Central memory CD8-positive, alpha-beta T cell (primary cell): Measurements from ENCODE around the gene TPRG1L.
"Not testable (repeated sequence)": the region's sequence is repeated elsewhere in the genome, so short reads cannot be mapped to it uniquely, and the experiment has no call there.

Experiments
- ATAC-seq: fragments of 150-1000 bp; cut with Tn5 transposase; replicated peaks from 2 replicates; pipeline ENCODE4 v1.10.0; 2022; ENCODE audit warnings: mild to moderate bottlenecking, moderate FRiP score, moderate number of reproducible peaks; ENCODE audit not compliant: poor library complexity, severe bottlenecking; ENCODE audit errors: extremely low read depth
- DNase-seq, 2 donors: peaks; one replicate each; pipeline ENCODE4 v3.0.0; 2021; ENCODE audit warnings: low spot score in 2 of 2
- H3K27ac Mint-ChIP-seq: one replicate; pipeline ENCODE4 v1.8.0; 2022; ENCODE audit warnings: low read depth, mild to moderate bottlenecking, moderate library complexity, mixed read lengths
- H3K27me3 Mint-ChIP-seq: one replicate; pipeline ENCODE4 v1.8.0; 2022; ENCODE audit warnings: mixed read lengths
- H3K36me3 Mint-ChIP-seq: one replicate; pipeline ENCODE4 v1.8.0; 2022; ENCODE audit warnings: mild to moderate bottlenecking, moderate library complexity, mixed read lengths; ENCODE audit not compliant: insufficient read depth
- H3K4me1 Mint-ChIP-seq: one replicate; pipeline ENCODE4 v1.8.0; 2022; ENCODE audit warnings: mixed read lengths
- H3K4me3 Mint-ChIP-seq: one replicate; pipeline ENCODE4 v1.8.0; 2022; ENCODE audit warnings: mild to moderate bottlenecking, moderate library complexity, mixed read lengths
- H3K9me3 Mint-ChIP-seq: one replicate; pipeline ENCODE4 v1.8.0; 2022; ENCODE audit warnings: mixed read lengths

Gene TPRG1L

DNA sequence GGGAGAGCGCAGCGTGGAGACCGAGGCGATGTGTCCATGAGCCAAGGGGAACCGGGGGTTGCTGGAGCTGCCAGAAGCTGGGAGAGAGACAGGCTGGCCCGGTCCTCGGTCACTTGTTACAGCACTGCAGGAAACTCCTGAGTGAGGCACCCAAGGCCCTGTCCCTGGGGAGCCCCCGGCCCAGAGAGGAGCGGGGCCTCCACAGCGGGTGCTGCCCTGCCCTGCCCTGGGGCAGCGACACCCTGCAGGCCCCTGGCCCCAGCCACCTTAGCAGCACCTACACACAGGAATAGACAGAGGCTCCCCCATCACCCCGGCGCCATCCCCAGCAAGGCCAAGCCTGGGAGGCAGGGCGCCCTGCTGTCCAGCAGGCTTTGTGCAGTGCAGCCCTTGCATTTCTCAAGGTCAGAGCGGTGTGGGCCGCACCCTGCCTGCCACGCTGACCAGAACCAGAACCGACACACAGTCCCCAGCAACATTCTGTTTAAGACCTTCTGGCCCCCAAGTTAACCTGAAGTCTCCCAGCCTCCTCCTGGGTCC, 6.9 kb upstream of the TPRG1L start:
- H3K9me3 Mint-ChIP-seq, result no peaks in the 10 kb centered on the region
- no peak for ATAC-seq
- peaks cover 19% of the 10 kb centered on the region for H3K27me3 Mint-ChIP-seq
- H3K4me3 Mint-ChIP-seq, result no peak overlapping the region
- peaks cover 23% of the 10 kb centered on the region for H3K4me1 Mint-ChIP-seq
- peaks cover 2% of the 10 kb centered on the region for H3K36me3 Mint-ChIP-seq
- H3K27ac Mint-ChIP-seq, result no peak overlapping the region
- no peak for DNase-seq

DNA sequence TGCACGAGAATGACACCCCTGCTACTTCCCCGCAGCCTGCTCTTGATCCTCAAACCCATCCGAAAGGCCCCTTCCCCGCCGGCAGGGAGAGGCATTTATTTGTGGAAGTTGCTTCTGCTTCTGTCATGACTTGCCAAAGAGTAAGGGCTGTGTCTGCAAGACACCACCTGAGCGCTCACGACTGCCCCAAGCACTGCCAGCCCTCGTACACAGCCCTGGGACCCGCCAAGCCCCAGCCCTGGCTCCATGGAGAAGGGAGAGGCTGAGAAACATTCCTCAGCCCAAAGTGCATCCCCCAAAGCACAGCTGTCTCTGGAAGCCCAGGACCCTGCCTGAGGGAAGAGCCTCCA, 6.3 kb upstream of the TPRG1L start:
- no peaks in the 10 kb centered on the region for H3K9me3 Mint-ChIP-seq
- H3K27me3 Mint-ChIP-seq, result peaks cover 19% of the 10 kb centered on the region
- H3K4me1 Mint-ChIP-seq, result peaks cover 29% of the 10 kb centered on the region
- H3K27ac Mint-ChIP-seq, result no peak overlapping the region
- no peak overlapping the region for H3K4me3 Mint-ChIP-seq
- H3K36me3 Mint-ChIP-seq, result no peaks in the 10 kb centered on the region
- no peak for ATAC-seq
- no peak for DNase-seq

DNA sequence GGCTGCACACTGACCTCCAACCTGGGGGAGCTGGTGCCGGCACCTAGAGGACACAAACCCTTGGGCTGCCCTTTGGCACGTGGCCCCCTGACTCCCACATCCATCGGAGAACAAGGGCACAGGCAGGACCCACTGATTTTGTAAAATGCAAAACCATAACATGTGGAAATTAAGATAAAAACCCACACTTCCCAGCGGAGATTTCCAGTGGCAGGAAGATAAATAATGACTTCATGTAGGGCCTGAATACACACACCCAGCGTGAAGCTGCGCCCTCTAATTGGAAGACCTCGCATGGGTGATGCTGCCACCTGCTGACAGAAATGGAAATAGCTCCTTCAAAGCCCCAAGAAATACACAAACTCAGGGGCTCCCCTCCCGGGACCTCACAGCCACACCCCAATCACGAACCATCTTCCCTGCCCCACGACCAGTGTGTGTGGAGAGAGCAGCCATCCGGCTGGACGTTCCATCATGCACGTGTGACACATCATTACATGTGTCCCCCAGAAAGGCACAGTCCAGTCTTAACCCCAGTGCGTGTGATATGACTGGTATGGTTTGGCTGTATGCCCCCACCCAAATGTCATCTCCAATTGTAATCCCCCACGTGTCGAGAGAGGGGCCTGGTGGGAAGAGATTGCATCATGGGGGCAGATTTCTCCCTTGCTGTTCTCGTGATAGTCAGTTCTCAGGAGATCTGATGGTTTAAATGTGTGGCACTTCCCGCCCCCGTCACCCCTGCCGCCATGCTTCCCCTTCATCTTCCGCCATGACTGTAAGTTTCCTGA, 5.7 kb upstream of the TPRG1L start:
- H3K4me3 Mint-ChIP-seq, result no peak overlapping the region
- ATAC-seq, result peak; percentile 85

DNA sequence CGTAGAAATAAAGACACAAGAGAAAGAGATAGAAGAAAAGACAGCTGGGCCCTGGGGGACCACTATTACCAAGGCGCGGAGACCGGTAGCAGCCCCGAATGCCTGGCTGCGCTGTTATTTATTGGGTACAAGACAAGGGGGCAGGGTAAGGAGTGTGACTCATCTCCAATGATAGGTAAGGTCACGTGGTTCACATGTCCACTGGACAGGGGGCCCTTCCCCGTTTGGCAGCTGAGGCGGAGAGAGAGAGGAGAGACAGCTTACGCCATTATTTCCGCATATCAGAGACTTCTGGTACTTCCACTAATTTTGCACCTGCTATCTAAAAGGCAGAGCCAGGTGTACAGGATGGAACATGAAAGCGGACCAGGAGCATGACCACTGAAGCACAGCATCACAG, 4.1 kb upstream of the TPRG1L start:
- H3K4me3 Mint-ChIP-seq, result no peak overlapping the region
- no peaks in the 10 kb centered on the region for H3K27me3 Mint-ChIP-seq
- peaks cover 45% of the 10 kb centered on the region for H3K4me1 Mint-ChIP-seq
- H3K9me3 Mint-ChIP-seq, result no peaks in the 10 kb centered on the region
- H3K27ac Mint-ChIP-seq, result no peak overlapping the region
- DNase-seq (no peak), ATAC-seq (no peak)
- peaks cover 10% of the 10 kb centered on the region for H3K36me3 Mint-ChIP-seq

More for the DNA sequence above, 5.7 kb upstream of the TPRG1L start:
- H3K27me3 Mint-ChIP-seq, result peaks cover 14% of the 10 kb centered on the region
- peaks cover 35% of the 10 kb centered on the region for H3K4me1 Mint-ChIP-seq
- H3K27ac Mint-ChIP-seq, result no peak overlapping the region
- DNase-seq, result peak; percentile 61 to 67
- H3K9me3 Mint-ChIP-seq, result no peaks in the 10 kb centered on the region
- H3K36me3 Mint-ChIP-seq, result no peaks in the 10 kb centered on the region

DNA sequence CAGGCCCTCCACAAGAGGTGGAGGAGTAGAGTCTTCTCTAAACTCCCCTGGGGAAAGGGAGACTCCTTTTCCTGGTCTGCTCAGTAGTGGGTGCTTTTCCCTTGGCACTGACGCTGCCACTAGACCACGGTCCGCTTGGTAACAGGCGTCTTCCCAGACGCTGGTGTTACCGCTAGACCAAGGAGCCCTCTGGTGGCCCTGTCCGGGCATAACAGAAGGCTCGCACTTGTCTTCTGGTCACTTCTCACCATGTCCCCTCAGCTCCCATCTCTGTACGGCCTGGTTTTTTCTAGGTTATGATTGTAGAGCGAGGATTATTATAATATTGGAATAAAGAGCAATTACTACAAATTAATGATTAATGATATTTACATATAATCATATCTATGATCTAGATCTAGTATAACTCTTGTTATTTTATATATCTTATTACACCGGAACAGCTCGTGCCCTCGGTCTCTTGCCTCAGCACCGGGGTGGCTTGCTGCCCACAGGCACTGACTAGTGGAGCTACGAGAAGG, 3.6 kb upstream of the TPRG1L start:
- peak overlapping the region; percentile 98 for H3K27ac Mint-ChIP-seq
- H3K4me3 Mint-ChIP-seq, DNase-seq, H3K9me3 Mint-ChIP-seq, H3K27me3 Mint-ChIP-seq, ATAC-seq: not testable (repeated sequence)
- H3K4me1 Mint-ChIP-seq, result peaks cover 50% of the 10 kb centered on the region
- peaks cover 12% of the 10 kb centered on the region for H3K36me3 Mint-ChIP-seq

DNA sequence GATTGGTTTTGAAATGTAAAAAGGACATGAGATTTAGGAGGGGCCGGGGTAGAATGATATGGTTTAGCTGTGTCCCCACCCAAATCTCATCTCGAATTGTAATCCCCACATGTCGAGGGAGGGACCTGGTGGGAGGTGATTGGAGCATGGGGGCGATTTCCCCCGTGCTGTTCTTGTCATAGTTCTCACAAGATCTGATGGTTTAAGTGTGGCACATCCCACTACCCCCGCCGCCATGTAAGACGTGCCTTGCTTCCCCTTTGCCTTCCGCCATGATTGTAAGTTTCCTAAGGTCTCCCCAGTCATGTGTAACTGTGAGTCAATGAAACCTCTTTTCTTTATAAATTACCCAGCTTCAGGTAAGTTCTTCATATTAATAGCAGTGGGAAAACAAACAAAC, 2.7 kb upstream of the TPRG1L start:
- H3K27me3 Mint-ChIP-seq, ATAC-seq, H3K9me3 Mint-ChIP-seq, DNase-seq: not testable (repeated sequence)
- Mint-ChIP-seq H3K36me3 (peaks cover 16% of the 10 kb centered on the region), H3K27ac (peak overlapping the region; percentile 98), H3K4me1 (peaks cover 52% of the 10 kb centered on the region), H3K4me3 (peak overlapping the region; percentile 100)

DNA sequence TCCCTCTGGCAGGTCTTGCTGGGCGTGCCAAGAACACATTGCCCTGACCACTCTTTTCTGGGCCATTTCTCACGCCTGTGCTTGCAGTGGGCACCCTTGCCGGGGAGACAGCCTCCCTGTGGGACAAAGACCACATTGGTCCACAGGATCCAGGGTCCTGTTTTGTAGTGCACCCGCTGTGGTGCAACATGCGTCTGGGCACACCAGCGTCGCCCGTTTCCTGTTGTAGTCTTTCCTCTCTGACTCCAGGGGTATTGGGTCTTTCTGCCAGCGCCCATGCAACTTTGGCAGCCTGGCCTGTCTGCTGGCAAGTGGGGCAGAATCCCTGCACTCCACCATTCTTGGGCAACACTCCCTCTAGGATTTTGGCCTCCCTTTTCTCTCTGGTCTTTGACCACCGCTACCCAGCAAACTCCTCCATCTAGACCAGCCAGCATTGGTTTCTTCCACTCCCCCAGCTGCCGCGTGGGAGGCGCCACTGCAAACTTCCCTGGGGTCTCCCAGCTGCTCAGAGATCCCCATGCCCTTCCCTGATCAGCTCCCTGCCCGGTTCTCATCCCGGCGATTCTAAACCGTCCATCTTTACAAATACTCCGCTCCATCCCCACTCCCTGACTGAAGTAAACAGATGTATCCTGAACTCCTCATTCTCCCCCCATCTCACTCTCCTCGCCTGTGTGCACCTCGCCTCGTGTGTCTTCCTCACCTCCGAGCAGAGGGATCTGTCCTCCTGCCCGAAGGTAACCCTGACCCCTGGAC, 1.2 kb upstream of the TPRG1L start:
- Mint-ChIP-seq H3K4me1 (peaks cover 52% of the 10 kb centered on the region), H3K36me3 (peaks cover 19% of the 10 kb centered on the region), H3K27ac (peak overlapping the region; percentile 98), H3K4me3 (peak overlapping the region; percentile 100), H3K27me3 (no peaks in the 10 kb centered on the region), H3K9me3 (no peaks in the 10 kb centered on the region)
- no peak for DNase-seq
- ATAC-seq, result no peak

DNA sequence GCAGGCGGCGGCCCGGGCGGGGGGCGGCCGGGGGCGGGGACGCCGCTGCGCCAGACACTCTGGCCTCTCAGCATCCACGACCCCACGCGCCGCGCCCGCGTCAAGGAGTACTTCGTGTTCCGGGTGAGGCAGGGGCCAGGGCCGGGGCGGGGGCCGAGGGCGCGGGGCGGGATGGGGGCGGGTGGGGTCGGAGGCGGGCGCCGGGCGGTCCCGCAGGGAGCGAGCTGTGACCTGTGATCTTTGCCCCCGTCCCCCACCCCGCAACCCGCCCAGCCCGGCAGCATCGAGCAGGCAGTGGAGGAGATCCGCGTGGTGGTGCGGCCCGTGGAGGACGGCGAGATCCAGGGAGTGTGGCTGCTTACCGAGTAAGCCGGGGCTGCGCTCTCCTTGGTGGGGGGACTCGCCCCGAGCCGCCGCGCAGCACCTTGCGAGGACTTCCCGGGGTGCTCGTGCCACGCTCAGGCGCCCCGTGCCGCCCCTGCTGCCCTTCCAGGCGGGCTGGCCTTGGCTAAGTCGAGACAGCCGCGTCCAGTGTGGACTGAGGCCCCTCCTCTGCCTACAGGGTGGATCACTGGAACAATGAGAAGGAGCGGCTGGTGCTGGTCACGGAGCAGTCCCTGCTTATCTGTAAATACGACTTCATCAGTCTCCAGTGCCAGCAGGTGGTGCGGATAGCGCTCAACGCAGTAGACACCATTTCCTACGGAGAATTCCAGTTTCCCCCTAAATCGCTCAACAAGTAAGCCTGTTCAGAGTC, 514 bp downstream of the TPRG1L start:
- Mint-ChIP-seq H3K9me3 (no peaks in the 10 kb centered on the region), H3K27me3 (no peaks in the 10 kb centered on the region), H3K4me1 (peaks cover 51% of the 10 kb centered on the region), H3K27ac (peak overlapping the region; percentile 98), H3K36me3 (peaks cover 31% of the 10 kb centered on the region), H3K4me3 (peak overlapping the region; percentile 100)
- DNase-seq (no peak), ATAC-seq (peak; percentile 59)

DNA sequence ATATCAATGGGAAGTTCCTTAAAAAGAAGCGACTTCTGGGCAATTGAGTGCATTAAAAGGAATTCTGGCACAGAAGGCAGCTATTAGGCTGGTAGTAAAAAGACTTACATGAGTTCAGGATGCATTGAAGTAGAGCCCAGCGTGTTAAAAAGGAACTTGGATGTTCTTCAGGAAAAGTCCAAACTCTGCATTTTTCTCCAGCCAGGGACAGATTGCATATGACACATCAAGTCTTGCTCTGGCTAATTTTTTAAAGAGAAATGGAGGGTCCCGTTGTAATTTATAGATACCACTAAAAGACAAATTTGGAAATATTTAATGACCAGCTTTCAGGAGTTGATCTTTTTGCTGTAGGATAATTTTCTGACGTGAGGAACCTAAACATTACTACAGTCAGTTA, 1.2 kb downstream of the TPRG1L start:
- Mint-ChIP-seq H3K4me1 (peaks cover 44% of the 10 kb centered on the region), H3K27ac (peak overlapping the region; percentile 53), H3K27me3 (no peaks in the 10 kb centered on the region), H3K36me3 (peaks cover 31% of the 10 kb centered on the region), H3K4me3 (peak overlapping the region; percentile 100), H3K9me3 (no peaks in the 10 kb centered on the region)
- no peak for ATAC-seq
- no peak for DNase-seq

DNA sequence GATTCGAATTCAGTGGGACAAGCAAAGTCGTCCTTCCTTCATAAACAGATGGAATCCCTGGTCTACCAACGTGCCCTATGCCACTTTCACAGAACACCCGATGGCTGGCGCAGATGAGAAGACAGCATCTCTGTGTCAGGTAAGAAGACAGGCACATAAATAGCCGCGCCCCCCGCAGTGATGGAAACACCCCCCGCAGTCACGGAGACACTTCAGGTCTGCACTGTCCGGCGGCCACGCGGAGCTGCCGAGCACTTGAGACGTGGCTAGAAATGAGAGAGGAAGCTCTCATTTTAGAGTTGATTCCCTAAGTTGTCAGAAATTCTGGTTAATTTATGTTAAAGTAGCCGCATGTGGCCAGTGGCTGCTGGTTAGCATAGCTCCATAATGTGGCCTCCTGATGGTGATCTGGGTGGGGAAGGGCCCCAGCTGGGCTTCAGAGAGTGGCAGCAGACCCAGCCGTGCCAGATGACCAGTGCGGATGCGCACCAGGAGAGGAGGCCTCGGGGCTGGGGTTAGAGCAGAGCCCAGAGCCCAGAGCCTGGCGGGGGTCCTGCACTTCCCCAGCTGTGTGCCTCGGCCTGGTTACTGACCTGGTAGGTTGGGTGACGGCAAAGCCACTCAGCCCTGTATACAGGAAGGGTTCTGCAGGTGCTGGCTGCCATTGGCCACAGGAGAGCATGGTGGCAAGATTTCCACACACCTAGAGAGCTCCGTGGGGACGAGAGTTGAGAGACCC, 2.9 kb downstream of the TPRG1L start:
- Mint-ChIP-seq H3K27ac (no peak overlapping the region), H3K4me1 (peaks cover 31% of the 10 kb centered on the region), H3K27me3 (no peaks in the 10 kb centered on the region), H3K36me3 (peaks cover 31% of the 10 kb centered on the region), H3K4me3 (no peak overlapping the region), H3K9me3 (no peaks in the 10 kb centered on the region)
- DNase-seq (no peak), ATAC-seq (no peak)

DNA sequence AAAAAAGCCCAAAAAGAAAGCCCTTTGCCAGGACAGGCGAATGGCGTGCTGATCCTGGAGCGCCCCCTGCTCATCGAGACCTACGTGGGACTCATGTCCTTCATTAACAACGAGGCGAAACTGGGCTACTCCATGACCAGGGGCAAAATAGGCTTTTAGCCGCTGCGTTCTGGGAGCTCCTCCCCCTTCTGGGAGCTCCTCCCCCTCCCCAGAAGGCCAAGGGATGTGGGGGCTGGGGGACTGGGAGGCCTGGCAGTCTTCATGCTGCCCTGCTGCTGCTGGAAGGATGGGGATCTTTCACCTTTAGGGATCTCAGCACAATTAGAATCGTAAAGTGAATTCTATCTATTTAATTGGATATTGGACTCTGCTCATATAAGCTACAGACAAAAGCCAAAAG, 3.6 kb downstream of the TPRG1L start:
- peaks cover 24% of the 10 kb centered on the region for H3K4me1 Mint-ChIP-seq
- no peak for DNase-seq
- H3K36me3 Mint-ChIP-seq, result peaks cover 35% of the 10 kb centered on the region

More for the DNA sequence above, 3.6 kb downstream of the TPRG1L start:
- no peak for ATAC-seq
- Mint-ChIP-seq H3K27ac (no peak overlapping the region), H3K27me3 (no peaks in the 10 kb centered on the region), H3K9me3 (no peaks in the 10 kb centered on the region), H3K4me3 (no peak overlapping the region)
